NCI-H128 (cell line): ENCODE measurements around the gene LENEP.

Source experiments
- DNase-seq: peaks from one replicate; lab custom pipeline; 2025; ENCODE audit not compliant: unreplicated experiment; lab: John Stamatoyannopoulos, UW

LENEP gene

GRCh38 chr1:155026154-155026553, 32.8 kb downstream of the LENEP start:
- no peak for DNase-seq

- DNase-seq: no peak
Observed at GRCh38 chr1:155026588-155026987, 33.2 kb downstream of the LENEP start.

GRCh38 chr1:155029513-155030242, 36.3 kb downstream of the LENEP start:
- no peak for DNase-seq

- DNase-seq: no peak
Observed at GRCh38 chr1:155030243-155030795, 36.9 kb downstream of the LENEP start.

- no peak for DNase-seq
Observed at GRCh38 chr1:155030899-155031298, 37.5 kb downstream of the LENEP start.

- DNase-seq: no peak
Observed at GRCh38 chr1:155032886-155033285, 39.5 kb downstream of the LENEP start.

- no peak for DNase-seq
Observed at GRCh38 chr1:155033524-155033923, 40.1 kb downstream of the LENEP start, which contains the start of the genes DCST1 and DCST2. Gene DCST1 (plus strand): TSS chr1:155033824. CDS start chr1:155034037, 213 bp downstream. Gene DCST2 (minus strand): TSS chr1:155033781. CDS start chr1:155033701, 80 bp downstream.

- DNase-seq: no peak
Observed at GRCh38 chr1:155034318-155035208, 41.2 kb downstream of the LENEP start.

- DNase-seq: no peak
Observed at GRCh38 chr1:155035936-155036335, 42.5 kb downstream of the LENEP start.

GRCh38 chr1:155037043-155037442, 43.7 kb downstream of the LENEP start:
- DNase-seq: no peak

- no peak for DNase-seq
Observed at GRCh38 chr1:155037851-155038441, 44.6 kb downstream of the LENEP start.

GRCh38 chr1:155038602-155039307, 45.4 kb downstream of the LENEP start:
- no peak for DNase-seq

- DNase-seq: no peak
Observed at GRCh38 chr1:155039308-155039669, 45.9 kb downstream of the LENEP start.

GRCh38 chr1:155040358-155041093, 47.1 kb downstream of the LENEP start:
- DNase-seq: no peak

GRCh38 chr1:155042789-155043188, 49.4 kb downstream of the LENEP start:
- DNase-seq: no peak

- no peak for DNase-seq
Observed at GRCh38 chr1:155043301-155043702, 49.9 kb downstream of the LENEP start.

- no peak for DNase-seq
Observed at GRCh38 chr1:155043793-155044192, 50.4 kb downstream of the LENEP start.
